Esophagus squamous epithelium (tissue), 5 donors: Measurements from ENCODE around the gene CAMTA1. TPM values are rescaled to one million over a fixed set of nuclear protein-coding genes. Genes with fewer than 3 reads are reported as not detected.

Experiments
- DNase-seq: peaks from one replicate; lab custom pipeline; 2025; lab: John Stamatoyannopoulos, UW
- H3K27ac ChIP-seq, 4 donors: fragments of 200-600 bp; sonication (generic); one replicate each; pipeline ENCODE4 v1.5.1; 2016 to 2019; ENCODE audit warnings: mild to moderate bottlenecking in 1 of 4
- H3K27me3 ChIP-seq, 4 donors: fragments of 200-600 bp; sonication (generic); 1 replicate in 3 of 4; 2 replicates in 1 of 4; pipeline versions ENCODE4 v1.5.1 to v1.6.0; 2017 to 2021; ENCODE audit warnings: antibody characterized with exemption in 1 of 4
- H3K36me3 ChIP-seq, 3 donors: fragments of 200-600 bp; sonication (generic); one replicate each; pipeline ENCODE4 v1.5.1; 2016 to 2019
- H3K4me1 ChIP-seq, 3 donors: fragments of 200-600 bp; sonication (generic); one replicate each; pipeline ENCODE4 v1.5.1; 2017 to 2019
- H3K4me3 ChIP-seq, 4 donors: fragments of 200-600 bp; sonication (generic); 1 replicate in 3 of 4; 2 replicates in 1 of 4; pipeline ENCODE4 v1.5.1; 2016 to 2019; ENCODE audit warnings: mild to moderate bottlenecking in 2 of 4, moderate library complexity in 1 of 4
- H3K9me3 ChIP-seq, 3 donors: fragments of 200-600 bp; sonication (generic); one replicate each; pipeline ENCODE4 v1.5.1; 2016 to 2019
- POLR2A ChIP-seq, 4 donors: fragments of 450-650 bp; IDR thresholded peaks; one replicate each; pipeline ENCODE4 v1.6.1; 2017; ENCODE audit warnings: antibody characterized with exemption in 4 of 4, mild to moderate bottlenecking in 4 of 4, moderate library complexity in 3 of 4
- WGBS, 2 donors: methylation state at CpG; one replicate each; pipeline ENCODE4 v1.1.5; 2018; 5-methylcytosine and 5-hydroxymethylcytosine counted together
- intact Hi-C: fragments of 100-400 bp; cut with DNase I; formaldehyde crosslinking; loops from one replicate; pipeline ENCODE4 v1.15.0; 2022
- total RNA-seq, 4 donors: library from RNA; depleted of rRNA; stranded (reverse); fragments of >200 nt; gene quantifications; one replicate each; pipeline ENCODE4 v1.1.0, GENCODE V29; 2016
- TF ChIP-seq, protein P1 (sequence below), 6 experiments: fragments of 450-650 bp in 4 of 6; fragments of 200-600 bp in 2 of 6; sonication (generic) in 2 of 6; IDR thresholded peaks; one replicate each; pipeline ENCODE4 v1.5.1; 2016 to 2019; ENCODE audit warnings: antibody characterized with exemption in 6 of 6, mild to moderate bottlenecking in 4 of 6, moderate library complexity in 4 of 6
- donor health status: DM: yes; HTN: yes; CAD: no.

CAMTA1 gene
- total RNA-seq, 4 donors from 2014 or later = 31.3 to 77.4 (median 45.9) TPM

GRCh38 chr1:7482772-7483495 lies 697.7 kb downstream of the CAMTA1 start:
- H3K4me1 ChIP-seq = peaks cover 0 to 16% (median 0%) of the 10 kb centered on the region in 3 donors
- TF ChIP-seq, protein P1, sequence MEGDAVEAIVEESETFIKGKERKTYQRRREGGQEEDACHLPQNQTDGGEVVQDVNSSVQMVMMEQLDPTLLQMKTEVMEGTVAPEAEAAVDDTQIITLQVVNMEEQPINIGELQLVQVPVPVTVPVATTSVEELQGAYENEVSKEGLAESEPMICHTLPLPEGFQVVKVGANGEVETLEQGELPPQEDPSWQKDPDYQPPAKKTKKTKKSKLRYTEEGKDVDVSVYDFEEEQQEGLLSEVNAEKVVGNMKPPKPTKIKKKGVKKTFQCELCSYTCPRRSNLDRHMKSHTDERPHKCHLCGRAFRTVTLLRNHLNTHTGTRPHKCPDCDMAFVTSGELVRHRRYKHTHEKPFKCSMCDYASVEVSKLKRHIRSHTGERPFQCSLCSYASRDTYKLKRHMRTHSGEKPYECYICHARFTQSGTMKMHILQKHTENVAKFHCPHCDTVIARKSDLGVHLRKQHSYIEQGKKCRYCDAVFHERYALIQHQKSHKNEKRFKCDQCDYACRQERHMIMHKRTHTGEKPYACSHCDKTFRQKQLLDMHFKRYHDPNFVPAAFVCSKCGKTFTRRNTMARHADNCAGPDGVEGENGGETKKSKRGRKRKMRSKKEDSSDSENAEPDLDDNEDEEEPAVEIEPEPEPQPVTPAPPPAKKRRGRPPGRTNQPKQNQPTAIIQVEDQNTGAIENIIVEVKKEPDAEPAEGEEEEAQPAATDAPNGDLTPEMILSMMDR (IDR thresholded peaks at IDR 0.05) = no peak
- TF ChIP-seq POLR2A (IDR thresholded peaks at IDR 0.05) = no peak
- H3K27ac ChIP-seq = no peak overlapping the region
- no peaks in the 10 kb centered on the region for H3K9me3 ChIP-seq
- WGBS, 2 donors = 50 to 62% methylated on average over 8 to 9 of the region's 10 CpGs
- peaks cover 0 to 30% (median 0%) of the 10 kb centered on the region in 4 donors for H3K27me3 ChIP-seq
- intact Hi-C loops = no loop called here
- no peak overlapping the region for H3K4me3 ChIP-seq
- H3K36me3 ChIP-seq = no peaks in the 10 kb centered on the region
- no peak for DNase-seq

DNA sequence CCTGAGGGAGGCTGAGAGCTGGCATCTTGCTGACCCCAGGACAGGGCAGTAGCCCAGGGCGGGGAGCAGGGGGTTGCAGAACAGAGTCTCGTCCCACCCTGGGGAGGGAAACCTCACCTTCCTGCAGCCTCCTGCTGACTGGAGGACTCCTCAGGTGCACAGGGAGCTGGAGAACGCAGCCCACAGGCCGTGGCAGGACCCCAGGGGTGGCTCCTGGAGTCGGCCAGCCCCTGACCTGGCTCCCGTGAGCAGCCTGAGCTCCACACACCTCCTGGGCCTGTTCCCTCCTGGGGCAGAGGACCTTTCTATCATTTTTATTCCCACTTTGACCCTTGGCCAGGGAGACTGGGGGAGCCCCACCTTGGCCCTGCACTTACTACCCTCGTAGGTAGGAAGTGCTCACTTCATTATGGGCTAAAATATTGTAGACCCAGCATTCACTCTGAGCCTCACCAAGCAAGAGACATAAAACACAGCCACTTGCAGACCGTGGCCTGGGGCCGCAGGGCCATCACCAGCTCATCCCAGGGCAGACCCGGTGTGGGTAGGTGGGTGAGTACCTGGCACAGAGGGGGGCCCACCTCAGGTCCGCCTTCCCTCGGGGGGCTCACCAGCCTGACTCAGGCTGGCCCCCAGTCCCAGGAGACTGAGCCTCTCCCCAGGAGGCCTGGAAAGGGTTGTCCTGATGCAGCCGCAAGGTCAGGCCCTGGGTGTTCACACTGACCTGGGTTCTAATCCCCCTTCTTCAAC lies 698.6 kb downstream of the CAMTA1 start:
- Histone ChIP-seq H3K27ac (no peak overlapping the region), H3K4me1 (peaks cover 0 to 8% (median 0%) of the 10 kb centered on the region in 3 donors), H3K27me3 (peaks cover 0 to 30% (median 0%) of the 10 kb centered on the region in 4 donors), H3K36me3 (no peaks in the 10 kb centered on the region), H3K9me3 (no peaks in the 10 kb centered on the region), H3K4me3 (no peak overlapping the region)
- intact Hi-C loops = no loop called here
- no peak for DNase-seq
- 74 to 91% methylated on average over 4 to 8 of the region's 13 CpGs for WGBS, 2 donors
- TF ChIP-seq POLR2A (IDR thresholded peaks at IDR 0.05) = no peak
- TF ChIP-seq, protein P1 (IDR thresholded peaks at IDR 0.05) = no peak

DNA sequence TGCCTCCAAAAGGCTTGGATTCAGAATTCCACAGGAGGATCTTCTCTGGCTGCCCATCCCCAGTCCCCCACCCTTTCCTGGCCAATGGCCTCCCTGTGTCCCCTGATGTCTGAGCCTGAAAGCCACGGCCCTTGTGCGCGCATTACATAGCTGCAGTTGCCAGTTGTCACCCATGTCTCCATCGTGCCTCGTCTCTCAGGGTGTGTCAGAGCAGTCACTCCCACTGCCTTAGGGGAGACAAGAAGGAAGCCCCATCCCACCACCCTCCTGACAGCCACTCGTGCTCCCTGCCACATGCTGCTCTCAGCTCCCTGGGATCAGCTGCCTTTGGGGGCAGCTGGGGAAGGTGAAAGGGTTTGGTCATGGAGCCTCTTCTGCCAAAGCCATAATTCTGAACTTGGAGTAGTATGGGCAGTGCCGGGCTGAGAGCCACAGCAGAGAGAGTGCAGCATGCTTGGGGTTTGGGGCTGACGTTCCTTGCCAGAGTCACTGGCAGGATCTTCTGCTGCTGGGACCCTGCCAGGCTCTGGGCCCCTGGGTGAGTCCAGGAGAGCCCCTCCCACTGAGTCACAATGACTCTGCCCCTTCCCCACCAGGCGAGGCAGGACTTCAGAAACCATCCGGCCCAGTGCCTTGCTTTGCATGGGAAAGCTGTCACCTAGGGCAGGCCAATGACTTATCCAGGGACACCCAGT lies 700.0 kb downstream of the CAMTA1 start:
- no peaks in the 10 kb centered on the region for H3K36me3 ChIP-seq

DNA sequence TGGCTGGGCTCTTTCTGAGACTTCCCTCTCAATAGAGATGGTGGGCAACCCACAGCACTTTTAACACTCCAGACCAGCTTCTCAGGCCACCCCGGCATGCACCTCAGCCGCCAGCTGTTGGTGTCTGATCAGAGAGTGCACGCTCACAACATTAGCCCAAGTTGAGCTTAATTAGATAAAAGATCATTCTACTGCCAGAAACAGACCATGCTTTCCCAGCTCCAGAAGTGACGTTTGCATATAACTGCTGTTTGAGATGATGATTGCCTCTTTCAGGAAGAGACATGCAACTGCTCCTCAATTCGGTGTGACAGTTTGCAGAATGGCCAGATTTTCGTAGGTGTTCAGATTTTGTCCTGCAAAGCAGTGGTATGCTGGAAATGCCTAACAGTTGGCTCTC lies 700.6 kb downstream of the CAMTA1 start:
- TF ChIP-seq, protein P1 (IDR thresholded peaks at IDR 0.05) = no peak
- no peak for TF ChIP-seq POLR2A (IDR thresholded peaks at IDR 0.05)
- Histone ChIP-seq H3K36me3 (no peaks in the 10 kb centered on the region), H3K4me1 (peaks cover 0 to 6% (median 0%) of the 10 kb centered on the region in 3 donors), H3K27me3 (peaks cover 0 to 41% (median 0%) of the 10 kb centered on the region in 4 donors), H3K9me3 (no peaks in the 10 kb centered on the region), H3K27ac (no peak overlapping the region), H3K4me3 (no peak overlapping the region)
- intact Hi-C loops = no loop called here
- DNase-seq = no peak
- WGBS, 2 donors = 88% methylated on average over 3 of the region's 6 CpGs

More for the DNA sequence above, 700.0 kb downstream of the CAMTA1 start:
- Histone ChIP-seq H3K27ac (no peak overlapping the region), H3K4me3 (no peak overlapping the region), H3K27me3 (peaks cover 0 to 37% (median 0%) of the 10 kb centered on the region in 4 donors), H3K9me3 (no peaks in the 10 kb centered on the region), H3K4me1 (no peaks in the 10 kb centered on the region)
- TF ChIP-seq POLR2A (IDR thresholded peaks at IDR 0.05) = no peak
- TF ChIP-seq, protein P1 (IDR thresholded peaks at IDR 0.05) = no peak
- WGBS, 2 donors = 77 to 82% methylated on average over 5 to 6 of the region's 10 CpGs
- intact Hi-C loops = no loop called here
- no peak for DNase-seq
